ENCODE measurements around the gene MDFI.

The MDFI gene

DNA sequence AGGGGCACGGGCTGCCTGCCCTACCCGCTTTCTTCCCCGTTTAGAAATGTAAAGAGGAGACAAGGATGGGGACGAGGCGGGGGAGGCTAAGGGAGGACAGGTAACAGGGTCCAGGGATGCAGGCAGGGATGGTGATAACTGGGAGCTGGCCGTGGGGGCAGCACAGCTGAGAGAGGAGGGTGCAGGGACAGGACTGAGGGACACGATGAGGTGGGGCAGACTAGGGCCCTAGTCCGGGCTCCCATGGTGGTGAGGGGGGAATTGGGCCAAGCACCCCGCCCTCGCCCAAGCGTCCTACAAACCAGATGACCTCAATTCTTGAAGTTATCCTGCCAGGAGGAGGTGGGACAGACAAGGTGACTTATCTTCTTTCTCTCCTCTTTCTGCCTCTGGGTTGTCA is 44.4 kb upstream of the MDFI start:
- DNase-seq (ENCODE audit: low read depth), result no peak
- H3K4me3 ChIP-seq (replicated peaks; ENCODE audit: low read depth, low read length), result no peak overlapping the region
- TF ChIP-seq, protein P1, sequence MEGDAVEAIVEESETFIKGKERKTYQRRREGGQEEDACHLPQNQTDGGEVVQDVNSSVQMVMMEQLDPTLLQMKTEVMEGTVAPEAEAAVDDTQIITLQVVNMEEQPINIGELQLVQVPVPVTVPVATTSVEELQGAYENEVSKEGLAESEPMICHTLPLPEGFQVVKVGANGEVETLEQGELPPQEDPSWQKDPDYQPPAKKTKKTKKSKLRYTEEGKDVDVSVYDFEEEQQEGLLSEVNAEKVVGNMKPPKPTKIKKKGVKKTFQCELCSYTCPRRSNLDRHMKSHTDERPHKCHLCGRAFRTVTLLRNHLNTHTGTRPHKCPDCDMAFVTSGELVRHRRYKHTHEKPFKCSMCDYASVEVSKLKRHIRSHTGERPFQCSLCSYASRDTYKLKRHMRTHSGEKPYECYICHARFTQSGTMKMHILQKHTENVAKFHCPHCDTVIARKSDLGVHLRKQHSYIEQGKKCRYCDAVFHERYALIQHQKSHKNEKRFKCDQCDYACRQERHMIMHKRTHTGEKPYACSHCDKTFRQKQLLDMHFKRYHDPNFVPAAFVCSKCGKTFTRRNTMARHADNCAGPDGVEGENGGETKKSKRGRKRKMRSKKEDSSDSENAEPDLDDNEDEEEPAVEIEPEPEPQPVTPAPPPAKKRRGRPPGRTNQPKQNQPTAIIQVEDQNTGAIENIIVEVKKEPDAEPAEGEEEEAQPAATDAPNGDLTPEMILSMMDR (IDR thresholded peaks at IDR 0.05; ENCODE audit: low read length, missing control alignments), result no peak

- TF ChIP-seq, protein P1 (IDR thresholded peaks at IDR 0.05; ENCODE audit: low read length, missing control alignments), result no peak
- DNase-seq (ENCODE audit: low read depth), result no peak
- H3K4me3 ChIP-seq (replicated peaks; ENCODE audit: low read depth, low read length), result no peak overlapping the region
These were observed 43.9 kb upstream of the MDFI start for GRCh38 chr6:41594326-41594725.

DNA sequence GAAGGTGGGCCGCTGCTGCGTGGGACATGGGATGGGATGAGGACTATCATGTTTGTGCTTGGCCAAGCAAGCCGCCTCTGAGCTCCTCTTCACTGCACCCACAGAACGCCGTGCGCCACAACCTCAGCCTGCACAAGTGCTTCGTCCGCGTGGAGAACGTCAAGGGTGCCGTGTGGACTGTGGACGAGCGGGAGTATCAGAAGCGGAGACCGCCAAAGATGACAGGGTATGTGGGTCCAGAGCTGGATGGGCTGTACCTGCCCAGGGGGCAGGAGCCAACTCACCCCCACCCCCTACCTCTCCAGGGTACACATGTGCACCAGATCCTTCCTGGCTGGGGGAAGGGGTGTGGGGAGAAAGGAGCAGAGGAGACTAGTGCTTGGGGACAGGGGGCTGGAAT is 43.5 kb upstream of the MDFI start:
- TF ChIP-seq, protein P1 (IDR thresholded peaks at IDR 0.05; ENCODE audit: low read length, missing control alignments), result no peak
- no peak for DNase-seq (ENCODE audit: low read depth)
- no peak overlapping the region for H3K4me3 ChIP-seq (replicated peaks; ENCODE audit: low read depth, low read length)

DNA sequence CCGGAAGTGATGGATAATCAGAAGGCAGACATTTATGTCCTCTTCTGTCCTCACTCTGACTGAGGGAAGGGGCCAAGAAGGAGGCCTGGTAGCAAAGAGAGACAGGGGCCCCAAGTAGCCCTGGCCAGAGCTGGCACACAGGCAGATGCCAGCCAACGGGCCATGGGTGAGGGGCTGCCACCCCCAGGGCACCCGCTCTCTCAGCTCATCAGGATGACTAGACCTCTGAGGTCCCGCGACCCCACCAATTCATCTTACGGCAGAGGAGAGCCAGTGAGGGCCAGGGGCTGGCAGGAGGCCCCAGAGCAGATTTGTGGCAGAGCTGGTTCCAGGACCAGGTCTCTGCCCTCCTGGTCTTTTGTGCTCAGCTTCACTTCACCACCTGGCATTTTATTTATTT is 43.1 kb upstream of the MDFI start:
- no peak for DNase-seq (ENCODE audit: low read depth)
- no peak overlapping the region for H3K4me3 ChIP-seq (replicated peaks; ENCODE audit: low read depth, low read length)
- TF ChIP-seq, protein P1 (IDR thresholded peaks at IDR 0.05; ENCODE audit: low read length, missing control alignments), result no peak

- no peak overlapping the region for H3K4me3 ChIP-seq (replicated peaks; ENCODE audit: low read depth, low read length)
- TF ChIP-seq, protein P1 (IDR thresholded peaks at IDR 0.05; ENCODE audit: low read length, missing control alignments), result no peak
- DNase-seq (ENCODE audit: low read depth), result no peak
These were observed 42.1 kb upstream of the MDFI start for GRCh38 chr6:41596096-41596685.

- no peak overlapping the region for H3K4me3 ChIP-seq (replicated peaks; ENCODE audit: low read depth, low read length)
- no peak for DNase-seq (ENCODE audit: low read depth)
- TF ChIP-seq, protein P1 (IDR thresholded peaks at IDR 0.05; ENCODE audit: low read length, missing control alignments), result no peak
These were observed 41.5 kb upstream of the MDFI start for GRCh38 chr6:41596807-41597206.
